ENCODE data around the gene PI4KB. TPM values are rescaled to one million over a fixed set of nuclear protein-coding genes. Genes with fewer than 3 reads are reported as not detected.

PI4KB gene
- total and polyA plus RNA-seq, 2 of the 13 experiments (the other 11 are each of a cell fraction or from before 2014, with no cell fraction given), result 19.5 to 29.3 TPM

- no peak for TF ChIP-seq CCAR2 (optimal IDR thresholded peaks at IDR 0.05; ENCODE audit: low read depth, low read length)
- no peak for TF ChIP-seq PHB2 (IDR thresholded peaks at IDR 0.05; ENCODE audit: partially characterized antibody)
- no peak for TF ChIP-seq RCOR2 (CRISPR knock-in tag; IDR thresholded peaks at IDR 0.05)
- TF ChIP-seq, protein P1, sequence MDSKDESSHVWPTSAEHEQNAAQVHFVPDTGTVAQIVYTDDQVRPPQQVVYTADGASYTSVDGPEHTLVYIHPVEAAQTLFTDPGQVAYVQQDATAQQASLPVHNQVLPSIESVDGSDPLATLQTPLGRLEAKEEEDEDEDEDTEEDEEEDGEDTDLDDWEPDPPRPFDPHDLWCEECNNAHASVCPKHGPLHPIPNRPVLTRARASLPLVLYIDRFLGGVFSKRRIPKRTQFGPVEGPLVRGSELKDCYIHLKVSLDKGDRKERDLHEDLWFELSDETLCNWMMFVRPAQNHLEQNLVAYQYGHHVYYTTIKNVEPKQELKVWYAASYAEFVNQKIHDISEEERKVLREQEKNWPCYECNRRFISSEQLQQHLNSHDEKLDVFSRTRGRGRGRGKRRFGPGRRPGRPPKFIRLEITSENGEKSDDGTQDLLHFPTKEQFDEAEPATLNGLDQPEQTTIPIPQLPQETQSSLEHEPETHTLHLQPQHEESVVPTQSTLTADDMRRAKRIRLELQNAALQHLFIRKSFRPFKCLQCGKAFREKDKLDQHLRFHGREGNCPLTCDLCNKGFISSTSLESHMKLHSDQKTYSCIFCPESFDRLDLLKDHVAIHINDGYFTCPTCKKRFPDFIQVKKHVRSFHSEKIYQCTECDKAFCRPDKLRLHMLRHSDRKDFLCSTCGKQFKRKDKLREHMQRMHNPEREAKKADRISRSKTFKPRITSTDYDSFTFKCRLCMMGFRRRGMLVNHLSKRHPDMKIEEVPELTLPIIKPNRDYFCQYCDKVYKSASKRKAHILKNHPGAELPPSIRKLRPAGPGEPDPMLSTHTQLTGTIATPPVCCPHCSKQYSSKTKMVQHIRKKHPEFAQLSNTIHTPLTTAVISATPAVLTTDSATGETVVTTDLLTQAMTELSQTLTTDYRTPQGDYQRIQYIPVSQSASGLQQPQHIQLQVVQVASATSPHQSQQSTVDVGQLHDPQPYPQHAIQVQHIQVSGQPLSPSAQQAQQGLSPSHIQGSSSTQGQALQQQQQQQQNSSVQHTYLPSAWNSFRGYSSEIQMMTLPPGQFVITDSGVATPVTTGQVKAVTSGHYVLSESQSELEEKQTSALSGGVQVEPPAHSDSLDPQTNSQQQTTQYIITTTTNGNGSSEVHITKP (CRISPR knock-in tag; IDR thresholded peaks at IDR 0.05; ENCODE audit: low read depth), result peak; percentile 91; the same call in 1 of the 2 replicates
- no peak for TF ChIP-seq ZNF337 (CRISPR knock-in tag; IDR thresholded peaks at IDR 0.05; ENCODE audit: borderline replicate concordance, low read depth)
- peak; percentile 62 for TF ChIP-seq SALL1 (CRISPR knock-in tag; IDR thresholded peaks at IDR 0.05)
- TF ChIP-seq HES4 (CRISPR knock-in tag; IDR thresholded peaks at IDR 0.05; ENCODE audit: borderline replicate concordance), result 0 out of 2 replicates have a peak, but pooled peaks have one; percentile 24
- TF ChIP-seq NR1H2 (CRISPR knock-in tag; IDR thresholded peaks at IDR 0.05; ENCODE audit: borderline replicate concordance, low read depth), result no peak
- peak; percentile 47; the same call in 1 of the 3 replicates for TF ChIP-seq MXI1 (IDR thresholded peaks at IDR 0.05; ENCODE audit: borderline replicate concordance, low read depth, low read length)
- no peak for TF ChIP-seq TRIM24 (CRISPR knock-in tag; IDR thresholded peaks at IDR 0.05)
- peak; percentile 79 for TF ChIP-seq RBM39 (IDR thresholded peaks at IDR 0.05; ENCODE audit: low read depth, low read length, poor library complexity, severe bottlenecking)
- TF ChIP-seq ZNF430 (CRISPR knock-in tag; IDR thresholded peaks at IDR 0.05), result no peak
- TF ChIP-seq ZNF713 (CRISPR knock-in tag; IDR thresholded peaks at IDR 0.05), result no peak
- TF ChIP-seq NFYB (CRISPR knock-in tag; IDR thresholded peaks at IDR 0.05), result peak; percentile 91
- TF ChIP-seq E2F2 (CRISPR knock-in tag; IDR thresholded peaks at IDR 0.05; ENCODE audit: borderline replicate concordance), result no peak
- no peak for TF ChIP-seq DBP (CRISPR knock-in tag; IDR thresholded peaks at IDR 0.05; ENCODE audit: not compliant biosample characterization)
- peak; percentile 29; the same call in 1 of the 2 replicates for TF ChIP-seq ZFX (CRISPR knock-in tag; IDR thresholded peaks at IDR 0.05; ENCODE audit: low read depth)
- peak; percentile 59 for TF ChIP-seq CREM (IDR thresholded peaks at IDR 0.05)
- no peak for TF ChIP-seq CREM (CRISPR knock-in tag; IDR thresholded peaks at IDR 0.05)
- TF ChIP-seq PATZ1 (CRISPR knock-in tag; IDR thresholded peaks at IDR 0.05), result peak; percentile 68
Measured at GRCh38 chr1:151346769-151347522, 19.7 kb upstream of the PI4KB start, which contains the start of gene RFX5 (continued).

Measured in HepG2 (cell line).